ENCODE data around the gene LMTK2.

The LMTK2 gene

GRCh38 chr7:98175260-98175940 is 68.7 kb downstream of the LMTK2 start:
- no peak for DNase-seq (ENCODE audit: low read depth)

GRCh38 chr7:98177553-98177952 is 70.9 kb downstream of the LMTK2 start:
- DNase-seq (ENCODE audit: low read depth) = no peak

GRCh38 chr7:98178321-98178720 is 71.7 kb downstream of the LMTK2 start:
- no peak for DNase-seq (ENCODE audit: low read depth)

GRCh38 chr7:98178762-98179490 is 72.3 kb downstream of the LMTK2 start:
- DNase-seq (ENCODE audit: low read depth) = no peak

GRCh38 chr7:98180751-98181150 is 74.1 kb downstream of the LMTK2 start:
- DNase-seq (ENCODE audit: low read depth) = no peak

- no peak for DNase-seq (ENCODE audit: low read depth)
Observed at GRCh38 chr7:98185101-98185500, 78.4 kb downstream of the LMTK2 start.

GRCh38 chr7:98186452-98187137 is 79.9 kb downstream of the LMTK2 start:
- DNase-seq (ENCODE audit: low read depth) = no peak

GRCh38 chr7:98187138-98187502 is 80.5 kb downstream of the LMTK2 start:
- DNase-seq (ENCODE audit: low read depth) = no peak

GRCh38 chr7:98189559-98189958 is 82.9 kb downstream of the LMTK2 start:
- no peak for DNase-seq (ENCODE audit: low read depth)

GRCh38 chr7:98191668-98192431 is 85.2 kb downstream of the LMTK2 start:
- DNase-seq (ENCODE audit: low read depth) = no peak

- no peak for DNase-seq (ENCODE audit: low read depth)
Observed at GRCh38 chr7:98192781-98193457, 86.3 kb downstream of the LMTK2 start.

- no peak for DNase-seq (ENCODE audit: low read depth)
Observed at GRCh38 chr7:98193474-98194180, 87.0 kb downstream of the LMTK2 start.

GRCh38 chr7:98194186-98194585 is 87.5 kb downstream of the LMTK2 start:
- no peak for DNase-seq (ENCODE audit: low read depth)

GRCh38 chr7:98194672-98195457 is 88.2 kb downstream of the LMTK2 start:
- no peak for DNase-seq (ENCODE audit: low read depth)

GRCh38 chr7:98196706-98197605 is 90.3 kb downstream of the LMTK2 start:
- DNase-seq (ENCODE audit: low read depth) = no peak

- no peak for DNase-seq (ENCODE audit: low read depth)
Observed at GRCh38 chr7:98199131-98199530, 92.5 kb downstream of the LMTK2 start.

- no peak for DNase-seq (ENCODE audit: low read depth)
Observed at GRCh38 chr7:98200364-98200763, 93.7 kb downstream of the LMTK2 start.

- DNase-seq (ENCODE audit: low read depth) = peak; percentile 51
Observed at GRCh38 chr7:98202367-98203195, 95.9 kb downstream of the LMTK2 start.
